Caco-2 (cell line): ENCODE measurements around the gene CHMP5. TPM values are rescaled to one million over a fixed set of nuclear protein-coding genes. Genes with fewer than 3 reads are reported as not detected.

Experiments used
- BruUV-seq: library from RNA; stranded (reverse); fragments of 400-500 nt; replicated peaks from 2 replicates; lab custom pipeline; 2021; lab: Mats Ljungman, UMichigan
- CTCF ChIA-PET: fragments of 300-600 bp; sonication (Branson Sonifier 250); formaldehyde crosslinking; loops from one replicate; lab custom pipeline; 2022; ENCODE audit warnings: antibody characterized with exemption; lab: Charles Lee
- POLR2A ChIA-PET: fragments of 300-600 bp; sonication (Branson Sonifier 250); formaldehyde crosslinking; loops from one replicate; lab custom pipeline; 2022; ENCODE audit warnings: antibody characterized with exemption; lab: Charles Lee
- DNase-seq, 2 experiments: peaks; one replicate each; pipeline versions ENCODE4 v3.0.0 to v3.0.0-alpha.2; 2020 to 2022
- H3K27me3 ChIP-seq: replicated peaks from 2 replicates; pipeline ENCODE4 v1.6.0; 2011; ENCODE audit warnings: low read length; ENCODE audit not compliant: control insufficient read depth, insufficient read depth
- H3K36me3 ChIP-seq: 2 replicates; pipeline ENCODE4 v1.5.1; 2011; ENCODE audit warnings: low read length; ENCODE audit not compliant: control insufficient read depth, insufficient read depth
- H3K4me1 ChIP-seq: fragments of 250-450 bp; sonication (Bioruptor Pico); 2 replicates; pipeline ENCODE4 v1.5.1; 2020; ENCODE audit warnings: mild to moderate bottlenecking
- H3K4me3 ChIP-seq: 2 replicates; pipeline ENCODE4 v1.5.1; 2011; ENCODE audit warnings: low read depth, mild to moderate bottlenecking, control low read depth, low read length
- H3K9me3 ChIP-seq: fragments of 250-450 bp; sonication (Bioruptor Pico); 2 replicates; pipeline ENCODE4 v1.5.1; 2020; ENCODE audit warnings: mild to moderate bottlenecking, moderate library complexity
- H3K27ac Mint-ChIP-seq: one replicate; pipeline ENCODE4 v1.8.0; 2022; ENCODE audit warnings: mixed read lengths; ENCODE audit not compliant: unreplicated experiment
- H3K27me3 Mint-ChIP-seq: one replicate; pipeline ENCODE4 v1.8.0; 2022; ENCODE audit warnings: mixed read lengths; ENCODE audit not compliant: insufficient read depth, unreplicated experiment
- H3K36me3 Mint-ChIP-seq: one replicate; pipeline ENCODE4 v1.8.0; 2022; ENCODE audit warnings: mild to moderate bottlenecking, mixed read lengths; ENCODE audit not compliant: insufficient read depth, unreplicated experiment
- H3K4me1 Mint-ChIP-seq: one replicate; pipeline ENCODE4 v1.8.0; 2022; ENCODE audit warnings: low read depth, mixed read lengths; ENCODE audit not compliant: unreplicated experiment
- H3K4me3 Mint-ChIP-seq: one replicate; pipeline ENCODE4 v1.8.0; 2022; ENCODE audit warnings: mild to moderate bottlenecking, moderate library complexity, mixed read lengths; ENCODE audit not compliant: unreplicated experiment
- H3K9me3 Mint-ChIP-seq: one replicate; pipeline ENCODE4 v1.8.0; 2022; ENCODE audit warnings: mixed read lengths; ENCODE audit not compliant: unreplicated experiment
- CTCF ChIP-seq, 2 experiments: fragments of 200-600 bp in 1 of 2; IDR thresholded peaks; 1 replicate in 1 of 2; 2 replicates in 1 of 2; pipeline versions ENCODE4 v1.5.1 to v1.8.0; 2011 to 2022; ENCODE audit warnings: antibody characterized with exemption in 1 of 2, control low read depth in 1 of 2, inconsistent platforms in 1 of 2, low read depth in 1 of 2, low read length in 1 of 2, mild to moderate bottlenecking in 1 of 2, moderate library complexity in 1 of 2; ENCODE audit not compliant: insufficient read depth in 1 of 2, severe bottlenecking in 1 of 2, unreplicated experiment in 1 of 2
- intact Hi-C: fragments of 100-400 bp; cut with micrococcal nuclease; formaldehyde crosslinking; loops from one replicate; pipeline ENCODE4 v1.10.0; 2022; ENCODE audit not compliant: unreplicated experiment
- total RNA-seq: library from RNA; stranded (reverse); gene quantifications from 2 replicates; pipeline ENCODE4 v1.2.3, GENCODE V29; 2022

Gene CHMP5
- total RNA-seq, 1 experiment from 2014 or later = 58.3 TPM

GRCh38 chr9:33248606-33249005 is 16.2 kb upstream of the CHMP5 start:
- peaks cover 7% of the 10 kb centered on the region for H3K4me1 Mint-ChIP-seq
- Histone ChIP-seq H3K36me3 (no peaks in the 10 kb centered on the region; the same call in 1 of the 2 replicates), H3K4me1 (no peaks in the 10 kb centered on the region), H3K9me3 (no peaks in the 10 kb centered on the region), H3K27me3 (no peaks in the 10 kb centered on the region), H3K4me3 (no peak overlapping the region)
- TF ChIP-seq CTCF (IDR thresholded peaks at IDR 0.05; ENCODE audit: insufficient read depth in 1 of 2, low read depth in 1 of 2, low read length in 1 of 2, severe bottlenecking in 1 of 2, unreplicated experiment in 1 of 2) = no peak
- ChIA-PET CTCF (no interaction called here), POLR2A (no interaction called here)
- no peaks in the 10 kb centered on the region for H3K27me3 Mint-ChIP-seq
- no peaks in the 10 kb centered on the region for H3K9me3 Mint-ChIP-seq
- no peak overlapping the region for H3K27ac Mint-ChIP-seq
- BruUV-seq = no TSS peak
- no peak overlapping the region for H3K4me3 Mint-ChIP-seq
- no peak for DNase-seq
- intact Hi-C loops = no loop called here
- peaks cover 33% of the 10 kb centered on the region for H3K36me3 Mint-ChIP-seq

DNA sequence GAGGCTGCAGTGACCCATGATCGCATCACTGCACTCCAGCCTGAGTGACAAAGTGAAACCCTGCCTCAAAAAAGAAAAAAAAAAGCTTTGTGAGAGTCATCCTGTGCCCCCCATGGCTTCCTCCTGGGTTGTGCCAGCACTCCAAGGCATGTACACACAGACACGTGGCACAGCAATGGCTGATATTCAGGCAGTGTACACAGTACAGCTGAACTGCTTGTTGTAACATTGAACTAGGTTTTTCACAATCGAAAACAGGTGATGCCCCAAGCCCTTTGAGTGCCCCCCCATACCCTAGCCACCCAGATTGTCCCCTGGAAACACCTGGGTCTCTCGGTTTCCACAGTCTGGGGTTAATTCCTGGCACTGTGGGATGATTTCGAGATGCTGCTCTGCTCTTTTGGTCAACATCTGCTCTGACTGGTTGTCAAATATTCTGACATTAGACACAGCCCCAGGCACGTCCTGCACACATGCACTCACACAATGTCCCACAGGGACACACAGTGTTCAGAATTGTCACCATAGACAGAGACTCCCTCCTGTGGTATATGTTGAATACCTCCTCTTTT is 15.7 kb upstream of the CHMP5 start:
- DNase-seq = no peak
- H3K4me3 ChIP-seq = no peak overlapping the region
- CTCF ChIA-PET = no interaction called here
- no peaks in the 10 kb centered on the region for H3K36me3 ChIP-seq
- H3K27me3 ChIP-seq = no peaks in the 10 kb centered on the region
- peaks cover 7% of the 10 kb centered on the region for H3K4me1 Mint-ChIP-seq
- no peaks in the 10 kb centered on the region for H3K9me3 ChIP-seq
- POLR2A ChIA-PET = no interaction called here
- H3K27ac Mint-ChIP-seq = no peak overlapping the region
- peaks cover 37% of the 10 kb centered on the region for H3K36me3 Mint-ChIP-seq
- H3K9me3 Mint-ChIP-seq = no peaks in the 10 kb centered on the region
- no peaks in the 10 kb centered on the region for H3K27me3 Mint-ChIP-seq
- no TSS peak for BruUV-seq
- intact Hi-C loops = no loop called here
- no peak for TF ChIP-seq CTCF (IDR thresholded peaks at IDR 0.05; ENCODE audit: insufficient read depth in 1 of 2, low read depth in 1 of 2, low read length in 1 of 2, severe bottlenecking in 1 of 2, unreplicated experiment in 1 of 2)
- no peak overlapping the region for H3K4me3 Mint-ChIP-seq
- H3K4me1 ChIP-seq = no peaks in the 10 kb centered on the region

DNA sequence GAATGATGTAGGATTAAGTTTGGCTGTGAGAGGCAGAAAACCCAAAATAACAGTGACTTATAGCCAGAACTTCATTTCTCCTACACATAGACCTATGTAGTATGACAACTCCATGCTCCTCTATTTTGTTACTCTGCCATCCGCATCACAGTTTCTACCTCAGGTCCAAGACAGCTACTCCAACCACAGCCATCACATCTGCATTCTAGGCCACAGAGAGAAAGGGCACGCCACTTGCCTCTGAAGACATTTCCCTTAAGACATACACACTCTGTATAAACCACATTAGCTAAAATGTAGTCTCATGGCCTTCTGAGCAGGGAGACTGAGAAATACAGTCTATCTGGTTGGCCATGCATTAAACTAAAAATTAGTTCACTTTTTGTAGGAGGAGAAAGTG is 14.9 kb upstream of the CHMP5 start:
- no peak overlapping the region for H3K4me3 Mint-ChIP-seq
- intact Hi-C loops = no loop called here
- H3K27me3 Mint-ChIP-seq = no peaks in the 10 kb centered on the region
- no peak overlapping the region for H3K27ac Mint-ChIP-seq
- no peaks in the 10 kb centered on the region for H3K9me3 Mint-ChIP-seq
- DNase-seq = no peak
- Histone ChIP-seq H3K9me3 (no peaks in the 10 kb centered on the region), H3K4me1 (no peaks in the 10 kb centered on the region), H3K27me3 (no peaks in the 10 kb centered on the region), H3K36me3 (peaks cover 2% of the 10 kb centered on the region), H3K4me3 (no peak overlapping the region)
- peaks cover 7% of the 10 kb centered on the region for H3K4me1 Mint-ChIP-seq
- ChIA-PET CTCF (no interaction called here), POLR2A (no interaction called here)
- no peak for TF ChIP-seq CTCF (IDR thresholded peaks at IDR 0.05; ENCODE audit: insufficient read depth in 1 of 2, low read depth in 1 of 2, low read length in 1 of 2, severe bottlenecking in 1 of 2, unreplicated experiment in 1 of 2)
- H3K36me3 Mint-ChIP-seq = peaks cover 45% of the 10 kb centered on the region
- no TSS peak for BruUV-seq
